Medulla oblongata (tissue), 1 donor: ENCODE data around the gene EPN3.

Experiments
- DNase-seq: peaks from one replicate; pipeline ENCODE4 v3.0.0-alpha.2; 2015; ENCODE audit errors: extremely low spot score

Gene EPN3

DNA sequence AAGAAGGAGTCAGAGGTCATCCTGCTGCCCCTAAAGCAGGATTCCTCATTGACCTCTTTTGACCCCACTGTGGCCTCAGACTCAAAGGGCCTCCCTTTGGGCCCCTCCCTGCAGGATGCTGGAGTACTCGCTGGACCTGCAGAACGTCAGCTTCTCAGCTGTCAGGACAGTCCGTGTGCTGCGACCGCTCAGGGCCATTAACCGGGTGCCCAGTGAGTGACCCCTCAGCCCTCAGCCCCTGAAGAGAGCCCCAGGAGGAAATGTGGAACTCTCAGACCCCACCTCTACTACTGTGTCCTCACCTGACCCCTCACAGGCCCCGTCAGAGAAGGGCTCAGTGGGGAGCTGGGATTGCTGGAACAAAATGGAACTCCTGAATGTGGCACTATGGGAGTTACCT, 37.1 kb downstream of the EPN3 start:
- DNase-seq: no peak

DNA sequence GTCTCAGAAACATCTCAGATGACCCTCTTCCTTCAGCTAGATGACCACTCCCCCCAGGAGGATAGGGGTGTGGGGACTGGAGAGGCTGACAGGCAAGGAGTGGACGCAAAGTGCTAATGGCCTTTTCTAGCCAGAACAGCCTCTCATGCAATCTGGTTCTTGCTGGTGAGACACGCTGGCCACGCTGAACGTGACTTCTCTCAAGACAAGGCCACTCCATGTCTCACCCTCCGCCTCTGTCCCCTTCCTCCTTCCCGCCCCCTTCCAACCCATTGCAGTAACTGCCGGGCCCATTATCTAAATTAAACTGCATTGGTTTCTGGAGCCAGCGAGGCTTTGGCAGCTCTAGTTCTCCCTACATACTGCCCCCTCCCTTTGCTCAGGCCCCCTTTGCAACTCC, 37.5 kb downstream of the EPN3 start:
- no peak for DNase-seq

DNA sequence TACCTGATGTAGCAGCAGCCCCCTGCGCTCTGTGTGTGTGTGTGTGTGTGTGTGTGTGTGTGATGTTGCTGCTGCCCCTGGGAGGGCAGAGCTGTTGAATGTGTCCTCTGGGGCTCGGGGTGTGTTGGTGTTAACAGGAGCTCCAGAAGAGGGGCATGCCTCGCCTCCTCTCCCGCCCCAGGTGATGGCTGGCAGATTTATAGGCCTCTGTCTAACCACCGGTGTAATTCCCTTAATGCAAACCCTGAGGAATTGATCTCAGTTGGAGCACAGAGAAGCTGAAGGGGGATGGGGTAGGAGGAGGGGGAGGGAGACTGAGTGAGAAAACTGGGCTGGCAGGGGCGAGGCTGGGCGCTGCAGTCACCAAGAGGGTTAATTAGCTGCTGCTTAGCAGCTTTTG, 38.0 kb downstream of the EPN3 start:
- DNase-seq: no peak

DNA sequence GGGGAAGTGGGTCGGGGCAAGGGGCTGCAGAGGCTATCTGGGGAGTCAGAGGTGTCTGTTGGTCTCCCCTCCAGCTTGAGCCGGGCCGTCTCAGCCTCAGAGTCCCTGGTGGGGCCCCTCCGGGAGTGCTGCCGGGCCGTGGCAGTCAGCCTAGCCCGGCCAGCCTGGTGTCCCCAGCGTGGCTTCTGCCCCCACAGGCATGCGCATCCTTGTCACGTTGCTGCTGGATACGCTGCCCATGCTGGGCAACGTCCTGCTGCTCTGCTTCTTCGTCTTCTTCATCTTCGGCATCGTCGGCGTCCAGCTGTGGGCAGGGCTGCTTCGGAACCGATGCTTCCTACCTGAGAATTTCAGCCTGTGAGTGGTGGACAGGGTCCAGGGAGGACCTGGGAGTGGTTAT, 39.1 kb downstream of the EPN3 start:
- DNase-seq: no peak

DNA sequence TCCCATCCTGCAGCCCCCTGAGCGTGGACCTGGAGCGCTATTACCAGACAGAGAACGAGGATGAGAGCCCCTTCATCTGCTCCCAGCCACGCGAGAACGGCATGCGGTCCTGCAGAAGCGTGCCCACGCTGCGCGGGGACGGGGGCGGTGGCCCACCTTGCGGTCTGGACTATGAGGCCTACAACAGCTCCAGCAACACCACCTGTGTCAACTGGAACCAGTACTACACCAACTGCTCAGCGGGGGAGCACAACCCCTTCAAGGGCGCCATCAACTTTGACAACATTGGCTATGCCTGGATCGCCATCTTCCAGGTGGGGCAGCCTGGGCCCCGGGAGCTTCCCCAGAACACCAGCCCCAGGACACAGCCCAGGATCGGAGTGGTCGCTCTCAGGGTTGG, 40.0 kb downstream of the EPN3 start:
- no peak for DNase-seq

DNA sequence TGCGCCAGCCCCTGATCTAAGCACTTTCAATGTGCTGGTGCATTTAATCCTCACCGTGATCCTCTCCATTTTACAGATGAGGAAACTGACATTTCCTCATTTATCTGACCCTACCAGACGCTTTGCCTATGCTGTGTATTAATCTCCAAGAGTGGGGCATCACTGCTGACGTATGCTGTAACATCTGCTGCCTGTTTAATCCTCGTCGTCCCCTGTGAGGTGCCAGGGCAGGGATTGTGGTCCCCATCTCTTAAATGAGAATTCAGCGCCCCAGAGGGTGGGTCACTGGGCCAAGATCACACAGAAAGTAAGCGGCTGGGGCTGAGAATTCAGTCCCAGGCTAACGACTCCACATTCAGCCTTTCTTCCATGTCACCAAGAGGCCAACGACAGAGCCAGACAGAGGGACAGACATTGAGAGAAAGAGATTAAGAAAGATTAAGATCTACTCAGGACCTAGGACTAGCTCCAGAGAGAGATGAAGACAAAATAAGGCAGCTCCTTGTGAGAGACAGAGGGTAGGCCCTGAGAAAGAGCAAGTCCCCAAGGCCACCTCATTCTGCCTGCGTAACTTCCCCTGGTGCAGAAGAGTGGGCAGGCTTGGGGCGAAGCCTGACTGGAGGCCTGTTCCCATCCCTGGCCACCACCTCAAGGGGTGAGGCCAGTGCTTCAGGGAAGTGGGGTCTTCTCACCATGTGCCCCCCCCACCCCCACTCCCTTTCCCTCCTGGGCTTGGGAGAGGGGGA, 41.5 kb downstream of the EPN3 start:
- DNase-seq: no peak

DNA sequence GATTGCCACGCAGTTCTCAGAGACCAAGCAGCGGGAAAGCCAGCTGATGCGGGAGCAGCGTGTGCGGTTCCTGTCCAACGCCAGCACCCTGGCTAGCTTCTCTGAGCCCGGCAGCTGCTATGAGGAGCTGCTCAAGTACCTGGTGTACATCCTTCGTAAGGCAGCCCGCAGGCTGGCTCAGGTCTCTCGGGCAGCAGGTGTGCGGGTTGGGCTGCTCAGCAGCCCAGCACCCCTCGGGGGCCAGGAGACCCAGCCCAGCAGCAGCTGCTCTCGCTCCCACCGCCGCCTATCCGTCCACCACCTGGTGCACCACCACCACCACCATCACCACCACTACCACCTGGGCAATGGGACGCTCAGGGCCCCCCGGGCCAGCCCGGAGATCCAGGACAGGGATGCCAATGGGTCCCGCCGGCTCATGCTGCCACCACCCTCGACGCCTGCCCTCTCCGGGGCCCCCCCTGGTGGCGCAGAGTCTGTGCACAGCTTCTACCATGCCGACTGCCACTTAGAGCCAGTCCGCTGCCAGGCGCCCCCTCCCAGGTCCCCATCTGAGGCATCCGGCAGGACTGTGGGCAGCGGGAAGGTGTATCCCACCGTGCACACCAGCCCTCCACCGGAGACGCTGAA, 43.2 kb downstream of the EPN3 start:
- DNase-seq: no peak

DNA sequence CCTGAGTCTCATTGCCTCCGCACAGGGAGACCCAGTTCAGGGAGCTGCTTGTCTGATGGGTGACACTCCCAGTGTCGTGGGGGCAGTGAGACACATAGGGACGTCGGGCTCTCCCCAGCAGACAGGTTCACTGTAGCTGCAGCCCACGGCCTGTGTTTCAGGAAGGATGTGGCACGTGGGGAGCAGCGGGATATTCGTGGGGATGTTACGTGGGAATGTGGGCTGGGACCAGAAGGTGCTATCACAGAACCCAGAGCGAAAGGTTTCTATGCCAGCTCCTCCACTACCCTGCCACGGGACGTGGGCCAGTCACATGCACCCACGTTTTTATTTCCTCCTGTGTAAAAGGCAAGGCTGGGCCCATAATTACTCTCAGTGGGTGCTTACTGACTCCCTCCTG, 44.3 kb downstream of the EPN3 start:
- DNase-seq: no peak

DNA sequence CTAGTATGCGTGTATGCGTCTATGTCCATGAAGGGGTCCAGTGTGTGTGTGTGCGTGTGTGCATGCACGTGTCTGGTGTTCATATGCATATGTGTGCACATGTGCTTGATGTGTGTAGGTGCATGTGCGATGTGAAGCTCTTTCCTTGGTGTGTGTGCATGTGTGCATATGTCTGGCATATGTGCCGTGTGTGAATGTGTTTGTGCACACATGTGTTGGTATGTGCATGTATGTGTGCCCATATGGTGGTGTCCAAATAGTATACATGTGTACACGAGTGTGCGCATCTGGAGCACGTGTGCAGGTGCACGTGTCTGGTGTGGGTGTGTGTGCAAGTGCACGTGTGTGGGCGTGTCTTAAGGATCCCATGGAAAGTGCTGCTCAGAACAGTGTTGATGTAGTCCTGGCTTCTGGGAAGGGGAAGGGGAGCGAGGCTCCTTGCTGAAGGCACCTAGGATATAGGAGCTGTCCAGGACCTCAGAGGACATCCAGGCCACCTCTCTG, 45.0 kb downstream of the EPN3 start:
- no peak for DNase-seq

DNA sequence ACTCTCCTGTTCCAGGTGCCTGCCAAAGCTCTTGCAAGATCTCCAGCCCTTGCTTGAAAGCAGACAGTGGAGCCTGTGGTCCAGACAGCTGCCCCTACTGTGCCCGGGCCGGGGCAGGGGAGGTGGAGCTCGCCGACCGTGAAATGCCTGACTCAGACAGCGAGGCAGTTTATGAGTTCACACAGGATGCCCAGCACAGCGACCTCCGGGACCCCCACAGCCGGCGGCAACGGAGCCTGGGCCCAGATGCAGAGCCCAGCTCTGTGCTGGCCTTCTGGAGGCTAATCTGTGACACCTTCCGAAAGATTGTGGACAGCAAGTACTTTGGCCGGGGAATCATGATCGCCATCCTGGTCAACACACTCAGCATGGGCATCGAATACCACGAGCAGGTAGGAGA, 45.6 kb downstream of the EPN3 start:
- DNase-seq: no peak

DNA sequence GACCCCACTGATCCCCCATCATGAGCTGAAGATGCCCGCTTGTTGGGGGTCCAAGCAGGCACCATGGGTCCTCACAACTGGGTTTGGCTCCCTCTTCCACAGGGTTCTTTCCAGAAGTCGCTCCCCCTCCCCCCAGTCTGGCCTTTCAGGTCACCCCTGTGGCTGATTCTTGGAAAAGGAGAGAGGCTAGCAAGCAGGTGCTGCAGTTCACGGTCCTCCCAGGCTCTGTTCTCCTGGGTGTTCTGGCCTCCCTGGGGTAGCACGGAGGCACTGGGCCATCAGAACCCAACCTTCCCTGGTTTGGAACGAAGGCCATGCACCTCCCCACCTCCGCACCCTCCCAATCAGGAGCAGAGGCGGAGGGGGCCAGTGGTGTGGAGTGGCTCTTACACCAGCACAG, 46.9 kb downstream of the EPN3 start:
- DNase-seq: no peak

DNA sequence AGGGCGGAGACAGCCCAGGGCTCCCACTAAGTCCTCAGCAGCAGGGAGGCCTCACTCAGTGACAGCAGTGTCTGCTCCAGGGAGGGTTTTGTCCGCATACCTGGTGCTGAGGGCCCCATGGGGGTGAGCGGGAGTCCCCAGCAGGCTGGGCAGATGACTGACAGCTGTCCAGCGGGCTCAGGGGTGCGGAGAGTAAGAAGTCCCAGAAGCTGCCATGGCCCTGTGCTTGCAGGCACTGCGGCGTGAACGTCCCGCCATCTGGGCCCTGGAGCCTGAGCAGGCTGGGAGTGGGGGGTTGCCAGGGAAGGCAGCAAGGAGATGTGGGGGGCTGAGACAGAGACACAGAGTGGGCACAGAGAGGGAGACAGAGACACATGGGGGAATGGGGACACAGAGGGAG, 48.1 kb downstream of the EPN3 start:
- DNase-seq: no peak

DNA sequence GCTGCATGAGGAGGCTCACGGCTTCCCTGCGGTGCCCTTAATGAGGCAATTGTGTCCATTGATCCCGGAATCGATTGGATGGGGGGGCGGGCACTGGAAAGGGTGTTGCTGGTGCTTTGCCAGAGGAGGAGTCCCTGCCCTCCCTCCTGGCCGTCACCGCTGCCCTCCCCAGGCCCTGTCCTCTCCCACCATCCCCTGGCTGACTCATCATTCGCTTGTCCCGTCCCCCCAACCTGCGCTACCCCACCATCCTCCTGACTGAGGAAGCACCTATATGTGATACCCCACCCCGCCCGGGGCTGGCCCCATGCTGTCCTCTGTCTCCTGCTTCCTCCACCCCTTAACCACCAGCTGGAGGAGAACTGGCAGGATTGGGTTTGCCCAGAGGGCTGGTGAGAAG, 48.8 kb downstream of the EPN3 start:
- no peak for DNase-seq

DNA sequence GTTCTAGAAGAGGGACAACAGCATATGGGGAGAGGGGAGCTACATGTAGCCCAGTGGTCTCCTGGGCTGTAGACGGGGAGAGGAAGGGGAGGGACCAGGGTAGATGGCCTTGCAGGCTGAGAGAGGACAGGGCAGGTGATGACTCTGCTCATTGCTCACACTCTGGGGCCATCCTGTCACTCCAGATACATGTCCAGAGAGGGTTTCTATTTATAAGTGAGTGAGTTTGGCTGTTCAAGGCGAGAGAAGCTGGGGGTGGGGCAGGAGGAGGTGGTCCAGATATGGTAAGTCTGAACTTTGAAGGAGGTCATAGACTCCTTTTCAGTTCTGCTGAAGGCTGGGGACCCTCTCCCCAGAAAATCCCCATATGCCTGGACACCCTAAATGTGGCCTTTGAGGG, 50.2 kb downstream of the EPN3 start:
- DNase-seq: no peak

DNA sequence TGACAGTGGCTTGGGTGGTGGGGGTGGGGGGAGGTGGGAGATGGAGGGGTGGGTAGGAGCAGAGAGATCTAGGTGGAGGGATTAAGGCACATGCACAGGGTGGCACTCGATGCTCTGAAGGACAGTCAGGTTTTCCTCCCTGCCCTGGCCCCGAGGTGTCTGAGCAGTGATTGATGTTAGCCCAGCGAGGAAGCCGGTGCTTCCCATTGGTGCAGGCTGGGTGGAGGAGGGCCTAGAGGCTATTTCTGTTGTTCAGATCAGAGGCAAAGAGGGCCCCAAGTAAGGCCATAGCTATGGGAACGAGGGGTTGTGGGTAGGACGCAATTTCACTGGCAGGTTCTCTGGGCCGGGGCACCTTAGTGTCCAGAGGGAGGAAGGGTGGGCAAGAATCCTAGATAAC, 51.1 kb downstream of the EPN3 start:
- DNase-seq: no peak

DNA sequence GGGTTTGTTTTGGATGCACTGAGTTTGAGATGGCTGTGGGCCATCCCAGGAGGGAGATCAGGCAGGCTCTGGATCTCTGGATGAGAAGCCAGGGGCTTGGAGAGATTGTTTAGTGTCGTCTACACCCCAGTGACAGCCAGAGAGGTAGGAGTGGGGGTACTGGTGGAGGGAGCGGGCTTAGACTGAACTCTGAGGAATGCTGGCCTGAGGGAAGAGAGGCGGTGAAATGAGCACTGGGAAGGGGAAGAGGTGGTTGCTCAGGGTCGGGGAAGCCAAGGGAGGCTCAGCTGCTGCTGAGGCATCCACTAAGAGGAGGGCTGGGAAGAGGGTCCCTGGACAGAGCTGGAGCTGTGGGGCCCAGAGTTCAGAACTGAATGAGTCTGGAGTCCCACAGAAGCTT, 51.6 kb downstream of the EPN3 start:
- no peak for DNase-seq

DNA sequence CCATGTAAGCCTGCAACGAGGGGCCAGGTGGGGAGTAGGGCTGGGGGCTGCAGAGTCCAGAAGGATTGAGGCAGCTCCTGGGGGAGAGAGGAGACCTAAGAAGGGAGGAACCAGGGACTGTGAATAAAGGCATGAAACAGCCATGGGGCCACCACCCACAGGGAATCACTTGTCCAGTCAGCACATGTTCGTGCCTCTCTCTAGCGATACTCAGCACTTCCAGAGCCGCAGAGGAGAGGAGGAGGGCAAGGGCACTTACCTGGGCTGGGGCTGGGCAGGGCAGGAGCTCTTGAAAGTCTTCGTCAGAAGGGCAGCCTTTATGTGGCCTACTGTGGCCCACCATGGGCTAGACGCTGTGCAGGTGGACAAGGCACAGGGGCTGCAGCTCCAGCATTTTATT, 52.2 kb downstream of the EPN3 start:
- DNase-seq: no peak

DNA sequence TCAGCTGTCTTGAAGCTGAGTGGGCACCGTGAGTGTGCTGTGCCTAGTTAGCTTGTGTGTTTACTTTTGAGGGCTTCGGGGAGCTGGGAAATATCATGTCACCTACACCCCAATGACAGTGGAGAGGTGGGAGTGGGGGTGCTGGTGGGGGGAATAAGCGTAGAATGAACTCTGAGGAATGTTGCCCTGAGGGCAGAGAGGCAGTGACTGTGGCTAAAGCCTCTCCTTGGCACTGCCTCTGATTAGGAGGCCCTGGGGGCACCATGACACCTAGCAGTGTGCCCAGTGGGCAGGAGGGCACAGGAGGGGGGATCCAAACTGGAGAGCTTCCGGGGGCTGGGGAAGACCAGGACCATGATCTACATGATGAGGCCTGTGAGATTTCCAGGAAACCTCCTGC, 52.8 kb downstream of the EPN3 start:
- DNase-seq: no peak

DNA sequence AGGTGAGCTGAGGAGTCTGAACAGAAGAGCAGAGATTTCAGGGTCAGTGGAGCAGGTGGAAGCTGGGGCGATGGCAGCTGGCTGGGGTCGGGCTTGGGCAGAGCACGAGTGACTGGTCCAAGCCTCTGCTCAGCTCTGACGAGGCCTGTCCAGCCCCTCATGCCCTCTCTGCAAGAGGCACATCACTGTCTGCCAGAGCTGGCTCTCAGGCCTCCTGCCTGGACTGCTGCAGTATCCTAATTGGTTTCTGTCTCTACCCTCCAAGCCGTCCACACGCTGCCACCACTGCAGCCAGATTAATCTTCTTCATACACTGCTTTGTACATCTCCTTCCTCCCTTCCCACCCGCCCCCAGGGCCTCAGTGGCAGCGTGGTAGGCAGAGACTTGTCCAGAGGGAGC, 53.4 kb downstream of the EPN3 start:
- no peak for DNase-seq

DNA sequence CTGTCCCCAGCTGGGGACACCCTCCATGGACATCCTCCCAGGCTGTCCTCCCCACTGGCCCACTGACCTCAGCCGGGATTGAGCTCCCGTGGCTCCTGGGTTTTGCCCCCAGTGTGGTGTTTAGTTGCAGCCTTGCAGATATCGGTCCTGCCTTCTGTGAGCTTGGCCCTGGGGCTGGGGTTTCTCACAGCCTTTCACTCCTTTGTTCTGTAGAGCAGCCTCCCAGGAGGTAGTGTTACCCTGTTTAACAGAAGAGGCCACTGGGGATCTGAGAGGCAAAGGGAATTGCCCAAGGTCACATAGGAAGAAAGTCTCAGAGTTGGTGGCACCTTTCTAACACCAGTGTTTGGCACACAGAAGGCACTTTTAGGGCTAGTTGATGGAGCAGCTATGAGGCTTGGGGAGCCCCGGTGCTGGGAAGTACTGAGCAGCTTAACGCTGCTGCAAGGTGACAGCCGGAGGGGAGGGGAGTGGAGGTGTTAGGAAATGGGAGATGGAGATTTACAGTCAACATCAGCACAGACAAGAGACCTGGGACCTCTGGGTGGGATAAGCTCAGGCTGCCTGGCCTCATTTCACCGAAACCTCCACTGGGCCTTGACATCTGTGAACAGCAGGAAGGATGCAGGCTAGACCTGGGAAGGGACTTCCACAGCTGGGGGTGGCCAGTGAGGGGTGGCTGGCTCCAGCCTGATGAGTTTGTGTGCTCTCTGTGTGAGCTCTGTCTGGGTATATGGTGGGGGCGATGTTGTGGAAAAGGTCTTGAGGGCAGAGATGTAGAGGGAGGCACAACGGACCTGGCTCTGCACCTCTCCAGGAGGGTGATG, 54.1 kb downstream of the EPN3 start:
- DNase-seq: no peak

DNA sequence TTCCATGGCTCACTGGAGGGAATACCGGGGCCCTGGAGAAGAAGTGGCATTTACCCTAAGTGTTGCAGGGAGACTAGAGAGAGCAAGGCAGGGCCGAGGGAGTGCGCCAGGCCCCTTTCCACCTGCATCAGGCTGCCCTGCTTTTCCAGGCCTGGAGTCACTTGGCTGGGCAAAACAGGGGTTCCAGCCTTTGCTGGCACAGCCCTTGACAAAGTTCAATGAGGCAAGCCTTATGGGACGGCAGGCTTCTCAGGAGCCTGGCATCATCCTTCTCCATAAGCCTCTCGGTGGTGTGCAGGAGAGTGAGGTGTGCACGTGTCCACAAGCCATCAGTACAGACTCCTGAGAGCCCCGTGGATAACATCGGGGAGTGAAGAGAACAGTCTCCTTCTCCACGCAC, 55.0 kb downstream of the EPN3 start:
- DNase-seq: no peak

DNA sequence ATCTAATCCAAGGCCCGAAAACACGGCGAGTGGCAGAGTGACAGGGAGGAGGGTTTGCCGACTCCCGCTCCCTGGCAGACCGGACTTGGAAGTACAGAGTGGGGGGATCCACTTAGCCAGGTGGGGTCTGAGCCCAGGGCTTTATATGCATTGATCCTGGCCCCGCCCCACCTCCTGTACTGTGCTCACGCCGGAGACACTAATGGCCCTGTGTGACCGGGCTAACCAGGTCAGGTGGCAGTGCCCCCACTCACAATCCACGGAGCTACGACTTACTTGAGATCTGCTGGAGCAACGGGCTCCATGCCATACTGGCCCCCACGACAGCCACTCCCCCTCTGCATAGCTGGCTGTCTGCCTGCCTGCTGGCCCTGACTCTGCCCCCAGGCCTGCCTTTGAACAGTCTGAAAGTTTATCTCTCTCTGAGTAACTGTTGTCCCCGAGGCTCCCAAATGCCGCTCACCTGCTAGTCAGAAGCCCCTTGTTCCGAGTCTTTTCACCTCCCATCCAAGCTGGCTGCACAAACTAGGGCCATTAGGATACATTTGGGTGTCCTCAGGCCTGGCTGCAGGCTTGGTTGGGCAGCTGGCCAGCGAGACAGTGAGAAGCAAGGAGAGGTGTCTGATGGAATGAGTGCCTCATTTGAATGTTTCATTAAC, 56.0 kb downstream of the EPN3 start:
- DNase-seq: no peak
